ENCODE data around the gene CNST. TPM values are rescaled to one million over a fixed set of nuclear protein-coding genes. Genes with fewer than 3 reads are reported as not detected.
"Not testable (repeated sequence)": the region's sequence is repeated elsewhere in the genome, so short reads cannot be mapped to it uniquely, and the experiment has no call there.

CNST gene
- total RNA-seq, 2 experiments from 2014 or later, result 14.6 to 25.1 TPM

DNA sequence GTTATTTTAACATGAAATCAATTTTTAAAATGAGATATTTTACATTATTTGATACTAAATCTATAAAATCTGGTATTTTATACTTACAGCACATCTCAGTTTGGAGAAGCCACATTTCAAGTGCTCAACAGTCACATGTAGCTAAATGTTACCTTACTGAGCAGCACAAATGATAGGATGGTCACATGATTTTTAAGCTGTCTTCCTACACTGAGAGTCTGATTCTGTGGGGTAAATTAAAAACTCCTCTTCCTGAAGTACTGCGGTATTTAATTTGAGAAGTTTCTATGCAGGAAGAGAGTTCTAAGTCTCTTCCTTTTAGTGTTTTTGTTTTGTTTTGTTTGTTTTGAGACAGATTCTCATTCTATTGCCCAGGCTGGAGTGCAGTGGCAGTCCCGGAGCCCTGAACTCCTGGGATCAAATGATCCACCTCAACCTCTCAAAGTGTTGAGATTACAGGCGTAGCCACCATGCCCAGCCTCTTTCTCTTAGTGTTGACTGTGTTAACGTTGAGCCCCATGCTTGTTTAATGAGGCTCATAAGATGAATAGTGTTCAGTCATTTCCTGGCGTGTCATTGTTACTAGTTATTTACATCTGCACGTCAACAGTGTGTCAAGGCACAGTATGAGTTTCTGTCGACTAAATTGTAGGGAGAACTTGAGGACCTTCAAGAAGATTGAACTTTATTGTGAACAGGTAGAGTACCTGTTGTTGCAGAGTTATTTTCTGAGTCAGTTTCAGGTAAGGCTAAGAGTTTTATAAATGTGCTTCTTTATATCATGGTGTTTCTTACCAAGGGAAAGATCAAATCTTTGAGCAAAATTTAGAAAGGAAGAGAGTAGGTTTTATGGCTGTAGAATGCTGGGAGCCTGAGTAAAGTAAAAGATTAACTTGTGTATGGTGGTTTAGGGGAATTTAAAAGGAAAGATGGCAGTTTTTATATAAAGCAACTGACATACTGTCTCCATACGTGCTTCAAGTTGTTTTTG, 3.3 kb downstream of the CNST start:
- BruUV-seq (replicated peaks), result no TSS peak
- H3K4me2 ChIP-seq (ENCODE audit: low read length), result peak overlapping the region; percentile 65

DNA sequence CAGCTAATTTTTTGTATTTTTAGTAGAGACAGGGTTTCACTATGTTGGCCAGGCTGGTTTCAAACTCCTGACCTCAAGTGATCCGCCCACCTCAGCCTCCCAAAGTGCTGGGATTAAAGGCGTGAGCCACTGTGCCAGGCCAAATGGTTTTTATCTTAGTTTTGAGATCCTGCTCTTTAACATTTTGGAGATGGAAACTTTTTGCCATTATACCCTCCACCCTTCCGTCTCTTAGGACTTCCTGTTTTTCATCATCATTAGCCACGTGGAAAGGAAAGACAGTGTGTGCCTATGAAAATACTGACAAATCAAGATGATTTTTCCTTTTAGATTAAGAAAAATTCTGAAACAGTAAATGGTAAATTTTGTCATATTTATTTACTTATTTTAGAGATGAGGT, 5.1 kb downstream of the CNST start:
- Histone ChIP-seq H3K27ac (ENCODE audit: low read depth, low read length, poor library complexity, severe bottlenecking) (peak overlapping the region; percentile 16), H3K4me2 (ENCODE audit: low read length) (peak overlapping the region; percentile 48), H3K4me1 (ENCODE audit: insufficient read depth, low read length, poor library complexity, severe bottlenecking) (peaks cover 61% of the 10 kb centered on the region), H3K79me2 (ENCODE audit: insufficient read depth, low read depth, low read length) (peaks cover 90% of the 10 kb centered on the region), H2AFZ (ENCODE audit: low read length) (peak overlapping the region; percentile 39; the same call in 1 of the 2 replicates)
- H3K9me3 ChIP-seq (ENCODE audit: low read length); CTCF ChIA-PET (ENCODE audit: unreplicated experiment); BruUV-seq (replicated peaks); H3K9me2 ChIP-seq (ENCODE audit: insufficient read depth, low read length); H3K4me3 ChIP-seq (ENCODE audit: low read depth, low read length, poor library complexity, severe bottlenecking); H3K36me3 ChIP-seq (ENCODE audit: insufficient read depth, low read length); intact Hi-C loops (cut with micrococcal nuclease; ENCODE audit: unreplicated experiment); H4K20me1 ChIP-seq (ENCODE audit: insufficient read depth, low read length): not testable (repeated sequence)
- peak; percentile 47 for DNase-seq (ENCODE audit: low spot score)
- POLR2A ChIA-PET, result interaction anchor here (1.4 kb wide), 1 partner anchor 10 kb away, joined by 3 read pairs; no protein-coding TSS in a partner anchor

More for the DNA sequence above, 3.3 kb downstream of the CNST start:
- H3K4me1 ChIP-seq (ENCODE audit: insufficient read depth, low read length, poor library complexity, severe bottlenecking), result peaks cover 68% of the 10 kb centered on the region
- ChIA-PET POLR2A (interaction anchor here (0.5 to 2.3 kb wide), 4 partner anchors 9 to 154 kb away, joined by 3 to 9 read pairs (median 3); no protein-coding TSS in a partner anchor), CTCF (ENCODE audit: unreplicated experiment) (interaction anchor here (0.6 kb wide), 1 partner anchor 63 kb away, joined by 3 read pairs; no protein-coding TSS in a partner anchor)
- no peak for DNase-seq (ENCODE audit: low spot score)
- no peak overlapping the region for H2AFZ ChIP-seq (ENCODE audit: low read length)
- peaks cover 4% of the 10 kb centered on the region; the same call in 1 of the 2 replicates for H3K36me3 ChIP-seq (ENCODE audit: insufficient read depth, low read length)
- TF ChIP-seq EZH2phosphoT487 (IDR thresholded peaks at IDR 0.05; ENCODE audit: borderline replicate concordance, low read depth, low read length) (no peak), CTCF (conservative IDR thresholded peaks at IDR 0.05; ENCODE audit: low read length) (no peak)
- no peaks in the 10 kb centered on the region for H3K9me2 ChIP-seq (ENCODE audit: insufficient read depth, low read length)
- no peaks in the 10 kb centered on the region for H4K20me1 ChIP-seq (ENCODE audit: insufficient read depth, low read length)
- H3K4me3 ChIP-seq (ENCODE audit: low read depth, low read length, poor library complexity, severe bottlenecking), result peak overlapping the region; percentile 40
- peak overlapping the region; percentile 44 for H3K27ac ChIP-seq (ENCODE audit: low read depth, low read length, poor library complexity, severe bottlenecking)
- H3K79me2 ChIP-seq (ENCODE audit: insufficient read depth, low read depth, low read length), result peaks cover 90% of the 10 kb centered on the region
- intact Hi-C loops (cut with micrococcal nuclease; ENCODE audit: unreplicated experiment), result loop anchor here (2.0 to 10.0 kb wide), 4 partner anchors 73 to 645 kb away; no protein-coding TSS in a partner anchor
- no peaks in the 10 kb centered on the region; the same call in 1 of the 2 replicates for H3K9me3 ChIP-seq (ENCODE audit: low read length)

DNA sequence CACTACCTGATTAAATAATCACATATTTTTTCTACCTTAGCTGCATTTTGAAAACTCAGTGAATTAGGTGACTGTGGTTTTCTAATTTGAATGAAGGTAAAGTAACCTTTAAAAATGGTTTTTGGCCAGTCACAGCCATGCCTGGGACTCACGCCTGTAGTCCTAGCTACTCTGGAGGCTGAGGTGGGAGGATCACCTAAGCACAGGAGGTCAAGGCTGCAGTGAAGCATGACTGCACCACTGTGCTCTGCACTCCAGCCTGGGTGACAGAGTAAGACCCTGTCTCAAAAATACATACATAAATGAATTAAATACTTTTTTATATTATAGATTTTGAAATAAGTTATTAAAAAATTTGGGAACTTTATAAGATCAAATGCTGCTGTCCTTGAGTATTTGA, 5.7 kb downstream of the CNST start:
- BruUV-seq (replicated peaks), result no TSS peak

More for the DNA sequence above, 5.7 kb downstream of the CNST start:
- peak overlapping the region; percentile 39; the same call in 1 of the 2 replicates for H2AFZ ChIP-seq (ENCODE audit: low read length)
- CTCF ChIA-PET (ENCODE audit: unreplicated experiment), result no interaction called here
- no peaks in the 10 kb centered on the region for H3K9me2 ChIP-seq (ENCODE audit: insufficient read depth, low read length)
- H3K27ac ChIP-seq (ENCODE audit: low read depth, low read length, poor library complexity, severe bottlenecking), result peak overlapping the region; percentile 16
- intact Hi-C loops (cut with micrococcal nuclease; ENCODE audit: unreplicated experiment), result no loop called here
- H3K4me3 ChIP-seq (ENCODE audit: low read depth, low read length, poor library complexity, severe bottlenecking), result no peak overlapping the region
- TF ChIP-seq CTCF (conservative IDR thresholded peaks at IDR 0.05; ENCODE audit: low read length) (no peak), EZH2phosphoT487 (IDR thresholded peaks at IDR 0.05; ENCODE audit: borderline replicate concordance, low read depth, low read length) (no peak)
- POLR2A ChIA-PET, result interaction anchor here (1.4 kb wide), 1 partner anchor 9 kb away, joined by 3 read pairs; no protein-coding TSS in a partner anchor
- H3K4me1 ChIP-seq (ENCODE audit: insufficient read depth, low read length, poor library complexity, severe bottlenecking), result peaks cover 65% of the 10 kb centered on the region
- peaks cover 4% of the 10 kb centered on the region for H3K36me3 ChIP-seq (ENCODE audit: insufficient read depth, low read length)
- H3K4me2 ChIP-seq (ENCODE audit: low read length), result peak overlapping the region; percentile 48
- H3K79me2 ChIP-seq (ENCODE audit: insufficient read depth, low read depth, low read length), result peaks cover 93% of the 10 kb centered on the region
- H4K20me1 ChIP-seq (ENCODE audit: insufficient read depth, low read length), result no peaks in the 10 kb centered on the region
- no peak for DNase-seq (ENCODE audit: low spot score)
- no peaks in the 10 kb centered on the region; the same call in 1 of the 2 replicates for H3K9me3 ChIP-seq (ENCODE audit: low read length)

Data from OCI-LY7 (cell line).